ENCODE data around the gene TMCC1.

DNA sequence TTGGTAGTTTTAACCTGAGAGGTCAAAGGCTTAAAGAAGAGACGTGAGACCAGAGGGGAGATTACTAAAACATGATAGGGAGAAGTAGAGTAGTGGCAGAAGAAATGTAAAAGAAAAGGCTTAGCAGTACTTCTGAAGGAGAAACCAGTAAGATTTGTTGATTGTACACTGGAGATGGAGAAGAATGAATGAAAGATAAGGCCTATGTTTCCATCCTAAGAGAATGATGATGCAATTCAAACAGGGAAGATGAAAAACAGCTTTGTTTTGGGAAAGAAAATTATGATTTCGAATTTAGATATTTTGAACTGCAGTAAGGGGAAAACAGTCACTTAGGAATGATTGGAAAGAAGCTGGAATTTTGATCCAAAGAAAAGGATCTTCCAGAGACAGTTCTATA is 189.6 kb downstream of the TMCC1 start:
- TF ChIP-seq, protein P1, sequence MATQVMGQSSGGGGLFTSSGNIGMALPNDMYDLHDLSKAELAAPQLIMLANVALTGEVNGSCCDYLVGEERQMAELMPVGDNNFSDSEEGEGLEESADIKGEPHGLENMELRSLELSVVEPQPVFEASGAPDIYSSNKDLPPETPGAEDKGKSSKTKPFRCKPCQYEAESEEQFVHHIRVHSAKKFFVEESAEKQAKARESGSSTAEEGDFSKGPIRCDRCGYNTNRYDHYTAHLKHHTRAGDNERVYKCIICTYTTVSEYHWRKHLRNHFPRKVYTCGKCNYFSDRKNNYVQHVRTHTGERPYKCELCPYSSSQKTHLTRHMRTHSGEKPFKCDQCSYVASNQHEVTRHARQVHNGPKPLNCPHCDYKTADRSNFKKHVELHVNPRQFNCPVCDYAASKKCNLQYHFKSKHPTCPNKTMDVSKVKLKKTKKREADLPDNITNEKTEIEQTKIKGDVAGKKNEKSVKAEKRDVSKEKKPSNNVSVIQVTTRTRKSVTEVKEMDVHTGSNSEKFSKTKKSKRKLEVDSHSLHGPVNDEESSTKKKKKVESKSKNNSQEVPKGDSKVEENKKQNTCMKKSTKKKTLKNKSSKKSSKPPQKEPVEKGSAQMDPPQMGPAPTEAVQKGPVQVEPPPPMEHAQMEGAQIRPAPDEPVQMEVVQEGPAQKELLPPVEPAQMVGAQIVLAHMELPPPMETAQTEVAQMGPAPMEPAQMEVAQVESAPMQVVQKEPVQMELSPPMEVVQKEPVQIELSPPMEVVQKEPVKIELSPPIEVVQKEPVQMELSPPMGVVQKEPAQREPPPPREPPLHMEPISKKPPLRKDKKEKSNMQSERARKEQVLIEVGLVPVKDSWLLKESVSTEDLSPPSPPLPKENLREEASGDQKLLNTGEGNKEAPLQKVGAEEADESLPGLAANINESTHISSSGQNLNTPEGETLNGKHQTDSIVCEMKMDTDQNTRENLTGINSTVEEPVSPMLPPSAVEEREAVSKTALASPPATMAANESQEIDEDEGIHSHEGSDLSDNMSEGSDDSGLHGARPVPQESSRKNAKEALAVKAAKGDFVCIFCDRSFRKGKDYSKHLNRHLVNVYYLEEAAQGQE (IDR thresholded peaks at IDR 0.05; ENCODE audit: insufficient read depth in 1 of 2, low read depth in 2 of 2, low read length in 2 of 2), result no peak
- no peak for TF ChIP-seq SIN3A (IDR thresholded peaks at IDR 0.05; ENCODE audit: borderline replicate concordance, insufficient read depth, low read length)
- TF ChIP-seq TAF1 (IDR thresholded peaks at IDR 0.05; ENCODE audit: borderline replicate concordance, insufficient read depth, low read length), result no peak
- TF ChIP-seq POLR2AphosphoS5 (IDR thresholded peaks at IDR 0.05; ENCODE audit: low read depth, low read length), result no peak
